HEK293 (cell line): ENCODE data around the gene INPP5D.

Experiments used
- BCL11A ChIP-seq: fragments of 450-650 bp; formaldehyde crosslinking; IDR thresholded peaks from 2 replicates; pipeline ENCODE4 v1.5.1; 2016; ENCODE audit warnings: low read depth, missing biosample characterization, missing genetic modification characterization
- ZFP41 ChIP-seq: fragments of 450-650 bp; formaldehyde crosslinking; IDR thresholded peaks from 2 replicates; pipeline ENCODE4 v1.5.1; 2016; ENCODE audit warnings: missing biosample characterization, missing genetic modification characterization, borderline replicate concordance
- ZNF121 ChIP-seq: fragments of 450-650 bp; formaldehyde crosslinking; IDR thresholded peaks from 2 replicates; pipeline ENCODE4 v1.5.1; 2016; ENCODE audit warnings: missing biosample characterization, missing genetic modification characterization
- ZNF138 ChIP-seq: fragments of 450-650 bp; formaldehyde crosslinking; IDR thresholded peaks from 2 replicates; pipeline ENCODE4 v1.5.1; 2016; ENCODE audit warnings: missing biosample characterization, missing genetic modification characterization, borderline replicate concordance
- ZNF140 ChIP-seq: fragments of 450-650 bp; formaldehyde crosslinking; IDR thresholded peaks from 2 replicates; pipeline ENCODE4 v1.5.1; 2016; ENCODE audit warnings: missing biosample characterization, missing genetic modification characterization
- ZNF214 ChIP-seq: fragments of 450-650 bp; formaldehyde crosslinking; IDR thresholded peaks from 2 replicates; pipeline ENCODE4 v1.5.1; 2017; ENCODE audit warnings: missing biosample characterization, mild to moderate bottlenecking, missing genetic modification characterization, borderline replicate concordance
- ZNF239 ChIP-seq: fragments of 450-650 bp; formaldehyde crosslinking; IDR thresholded peaks from 2 replicates; pipeline ENCODE4 v1.5.1; 2016; ENCODE audit warnings: missing biosample characterization, missing genetic modification characterization
- ZNF416 ChIP-seq: fragments of 450-650 bp; formaldehyde crosslinking; IDR thresholded peaks from 2 replicates; pipeline ENCODE4 v1.5.1; 2016; ENCODE audit warnings: missing biosample characterization, missing genetic modification characterization
- ZNF660 ChIP-seq: fragments of 450-650 bp; IDR thresholded peaks from 2 replicates; pipeline ENCODE4 v1.5.1; 2018; ENCODE audit warnings: missing biosample characterization, mild to moderate bottlenecking, missing genetic modification characterization
- TF ChIP-seq, protein P1 (sequence below): fragments of 450-650 bp; formaldehyde crosslinking; IDR thresholded peaks from 2 replicates; pipeline ENCODE4 v1.5.1; 2016; ENCODE audit warnings: missing biosample characterization, missing genetic modification characterization

DNA sequence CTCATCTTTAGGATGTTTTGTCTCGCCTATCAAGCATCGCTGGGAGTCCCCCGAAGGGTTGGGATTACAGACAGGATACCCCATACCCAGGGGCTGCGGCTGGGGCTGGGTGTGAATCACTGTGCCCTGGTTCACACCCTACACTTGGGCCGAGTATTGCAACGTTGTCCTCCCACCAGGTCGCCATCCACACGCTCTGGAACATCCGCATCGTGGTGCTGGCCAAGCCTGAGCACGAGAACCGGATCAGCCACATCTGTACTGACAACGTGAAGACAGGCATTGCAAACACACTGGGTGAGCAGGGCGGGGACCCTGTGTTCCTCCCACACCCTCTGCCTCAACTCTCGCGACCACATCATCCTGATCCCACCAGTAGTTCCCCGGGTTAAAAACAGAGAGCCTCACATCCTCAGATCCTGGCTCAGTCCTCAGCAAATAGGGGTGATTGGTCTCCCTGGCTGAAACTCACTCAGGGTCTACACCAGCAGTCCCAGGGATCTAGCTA, 104.0 kb downstream of the INPP5D start:
- no peak for TF ChIP-seq ZFP41
- TF ChIP-seq, protein P1, sequence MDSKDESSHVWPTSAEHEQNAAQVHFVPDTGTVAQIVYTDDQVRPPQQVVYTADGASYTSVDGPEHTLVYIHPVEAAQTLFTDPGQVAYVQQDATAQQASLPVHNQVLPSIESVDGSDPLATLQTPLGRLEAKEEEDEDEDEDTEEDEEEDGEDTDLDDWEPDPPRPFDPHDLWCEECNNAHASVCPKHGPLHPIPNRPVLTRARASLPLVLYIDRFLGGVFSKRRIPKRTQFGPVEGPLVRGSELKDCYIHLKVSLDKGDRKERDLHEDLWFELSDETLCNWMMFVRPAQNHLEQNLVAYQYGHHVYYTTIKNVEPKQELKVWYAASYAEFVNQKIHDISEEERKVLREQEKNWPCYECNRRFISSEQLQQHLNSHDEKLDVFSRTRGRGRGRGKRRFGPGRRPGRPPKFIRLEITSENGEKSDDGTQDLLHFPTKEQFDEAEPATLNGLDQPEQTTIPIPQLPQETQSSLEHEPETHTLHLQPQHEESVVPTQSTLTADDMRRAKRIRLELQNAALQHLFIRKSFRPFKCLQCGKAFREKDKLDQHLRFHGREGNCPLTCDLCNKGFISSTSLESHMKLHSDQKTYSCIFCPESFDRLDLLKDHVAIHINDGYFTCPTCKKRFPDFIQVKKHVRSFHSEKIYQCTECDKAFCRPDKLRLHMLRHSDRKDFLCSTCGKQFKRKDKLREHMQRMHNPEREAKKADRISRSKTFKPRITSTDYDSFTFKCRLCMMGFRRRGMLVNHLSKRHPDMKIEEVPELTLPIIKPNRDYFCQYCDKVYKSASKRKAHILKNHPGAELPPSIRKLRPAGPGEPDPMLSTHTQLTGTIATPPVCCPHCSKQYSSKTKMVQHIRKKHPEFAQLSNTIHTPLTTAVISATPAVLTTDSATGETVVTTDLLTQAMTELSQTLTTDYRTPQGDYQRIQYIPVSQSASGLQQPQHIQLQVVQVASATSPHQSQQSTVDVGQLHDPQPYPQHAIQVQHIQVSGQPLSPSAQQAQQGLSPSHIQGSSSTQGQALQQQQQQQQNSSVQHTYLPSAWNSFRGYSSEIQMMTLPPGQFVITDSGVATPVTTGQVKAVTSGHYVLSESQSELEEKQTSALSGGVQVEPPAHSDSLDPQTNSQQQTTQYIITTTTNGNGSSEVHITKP (tag by site-specific recombination) = no peak
- TF ChIP-seq ZNF214 (tag by site-specific recombination) = no peak
- no peak for TF ChIP-seq ZNF121 (tag by site-specific recombination)
- TF ChIP-seq ZNF239 (tag by site-specific recombination) = no peak
- no peak for TF ChIP-seq ZNF660 (tag by site-specific recombination)
- no peak for TF ChIP-seq ZNF138 (tag by site-specific recombination)
- TF ChIP-seq ZNF416 = no peak
- no peak for TF ChIP-seq ZNF140
- no peak for TF ChIP-seq BCL11A (tag by site-specific recombination)
